HCT116 (cell line): ENCODE results near the gene OR2B6. TPM values are rescaled to one million over a fixed set of nuclear protein-coding genes. Genes with fewer than 3 reads are reported as not detected.

Experiments
- ATAC-seq: fragments of 200-7000 bp; cut with Tn5 transposase; 2 replicates; pipeline ENCODE4 v1.9.1; 2020; ENCODE audit warnings: mild to moderate bottlenecking, moderate library complexity
- BruUV-seq: library from RNA; stranded (reverse); fragments of 400-500 nt; replicated peaks from 2 replicates; lab custom pipeline; 2021; lab: Mats Ljungman, UMichigan
- CTCF ChIA-PET: fragments of 300-600 bp; sonication (Branson Sonifier 250); formaldehyde crosslinking; loops from one replicate; lab custom pipeline; 2021; ENCODE audit warnings: antibody characterized with exemption; lab: Charles Lee
- POLR2A ChIA-PET: fragments of 300-600, 350-600 bp; sonication (Branson Sonifier 250); formaldehyde crosslinking; loops from one replicate; lab custom pipeline; 2021; ENCODE audit warnings: antibody characterized with exemption; lab: Charles Lee
- RAD21 ChIA-PET, 2 experiments: fragments of 300-600 bp; sonication (Branson Sonifier 250); formaldehyde crosslinking; loops; one replicate each; lab custom pipeline; 2023; ENCODE audit warnings: low total read pairs in 2 of 2; ENCODE audit not compliant: uncharacterized antibody in 2 of 2, unreplicated experiment in 2 of 2, low non-redundant PET in 1 of 2; lab: Charles Lee
- DNase-seq: peaks from one replicate; pipeline ENCODE4 v3.0.0-alpha.2; 2010; ENCODE audit warnings: low read depth, low spot score
- H2AFZ ChIP-seq: fragments of 200-600 bp; shearing (Covaris generic), sonication (generic); 2 replicates; pipeline ENCODE4 v1.6.1; 2017; ENCODE audit warnings: low read depth, mixed run types, mixed read lengths, antibody characterized with exemption, low read length; ENCODE audit not compliant: poor library complexity, severe bottlenecking
- H3K27ac ChIP-seq: 2 replicates; pipeline ENCODE4 v1.5.1; 2012; ENCODE audit warnings: low read depth, low read length
- H3K27me3 ChIP-seq: fragments of 200-600 bp; sonication (generic); 2 replicates; pipeline ENCODE4 v1.6.1; 2016; ENCODE audit warnings: mixed run types, low read length, mixed read lengths; ENCODE audit not compliant: insufficient read depth
- H3K36me3 ChIP-seq, 2 experiments: fragments of 200-500 bp in 1 of 2; fragments of 200-600 bp in 1 of 2; sonication (Bioruptor generic) in 1 of 2; sonication (generic) in 1 of 2; 2 replicates each; pipeline versions ENCODE4 v1.5.1 to v1.6.1; 2014 to 2016; ENCODE audit warnings: low read length in 2 of 2, inconsistent platforms in 1 of 2, mixed read lengths in 1 of 2, mixed run types in 1 of 2; ENCODE audit not compliant: insufficient read depth in 2 of 2, control insufficient read depth in 1 of 2
- H3K4me1 ChIP-seq, 2 experiments: fragments of 200-600 bp in 1 of 2; sonication (generic) in 1 of 2; 2 replicates each; pipeline versions ENCODE4 v1.5.1 to v1.6.1; 2012 to 2017; ENCODE audit warnings: low read length in 2 of 2, inconsistent platforms in 1 of 2, mild to moderate bottlenecking in 1 of 2, mixed read lengths in 1 of 2, mixed run types in 1 of 2, moderate library complexity in 1 of 2; ENCODE audit not compliant: insufficient read depth in 2 of 2, control insufficient read depth in 1 of 2
- H3K4me2 ChIP-seq: fragments of 200-600 bp; sonication (generic); 2 replicates; pipeline ENCODE4 v1.6.1; 2017; ENCODE audit warnings: mixed run types, low read length, mixed read lengths
- H3K4me3 ChIP-seq, 2 experiments: fragments of 200-600 bp in 1 of 2; sonication (generic) in 1 of 2; replicated peaks in 1 of 2; 2 replicates each; pipeline ENCODE4 v1.5.1; 2011 to 2016; ENCODE audit warnings: low read length in 2 of 2, control low read depth in 1 of 2, low read depth in 1 of 2, mild to moderate bottlenecking in 1 of 2, mixed read lengths in 1 of 2, mixed run types in 1 of 2
- H3K79me2 ChIP-seq: fragments of 200-600 bp; sonication (generic); 2 replicates; pipeline ENCODE4 v1.6.1; 2017; ENCODE audit warnings: mild to moderate bottlenecking, mixed run types, low read length, moderate library complexity, mixed read lengths; ENCODE audit not compliant: insufficient read depth
- H3K9ac ChIP-seq: fragments of 200-600 bp; sonication (generic); 2 replicates; pipeline ENCODE4 v1.6.1; 2016; ENCODE audit warnings: low read length, mixed read lengths
- H3K9me2 ChIP-seq: fragments of 200-600 bp; sonication (generic), shearing (Covaris generic); 2 replicates; pipeline ENCODE4 v1.6.1; 2017; ENCODE audit warnings: mixed run types, mild to moderate bottlenecking, moderate library complexity; ENCODE audit not compliant: insufficient read depth
- H3K9me3 ChIP-seq, 2 experiments: fragments of 200-500 bp in 1 of 2; fragments of 200-600 bp in 1 of 2; sonication (Bioruptor generic) in 1 of 2; sonication (generic) in 1 of 2; 2 replicates each; pipeline ENCODE4 v1.6.1; 2014 to 2017; ENCODE audit warnings: low read length in 2 of 2, mixed read lengths in 2 of 2, inconsistent platforms in 1 of 2, low read depth in 1 of 2, mild to moderate bottlenecking in 1 of 2, mixed run types in 1 of 2, moderate library complexity in 1 of 2; ENCODE audit not compliant: control insufficient read depth in 1 of 2, insufficient read depth in 1 of 2
- H4K20me1 ChIP-seq: fragments of 200-600 bp; sonication (generic), shearing (Covaris generic); 2 replicates; pipeline ENCODE4 v1.6.1; 2017; ENCODE audit warnings: mixed run types, mild to moderate bottlenecking, moderate library complexity; ENCODE audit not compliant: insufficient read depth
- ATF3 ChIP-seq: IDR thresholded peaks from 2 replicates; pipeline ENCODE4 v1.6.1; 2012
- CBX3 ChIP-seq: IDR thresholded peaks from 2 replicates; pipeline ENCODE4 v1.6.1; 2012; ENCODE audit warnings: low read depth
- CEBPB ChIP-seq: IDR thresholded peaks from 2 replicates; pipeline ENCODE4 v1.6.1; 2012; ENCODE audit warnings: low read depth
- CTCF ChIP-seq, 3 experiments: fragments of 200-600 bp in 1 of 3; sonication (generic) in 1 of 3; IDR thresholded peaks in 2 of 3; conservative IDR thresholded peaks in 1 of 3; 2 replicates each; pipeline ENCODE4 v1.5.1; 2012 to 2017; ENCODE audit warnings: low read depth in 2 of 3, low read length in 2 of 3, antibody characterized with exemption in 1 of 3, borderline replicate concordance in 1 of 3, control low read depth in 1 of 3, mild to moderate bottlenecking in 1 of 3, mixed read lengths in 1 of 3, mixed run types in 1 of 3, moderate library complexity in 1 of 3; ENCODE audit not compliant: insufficient read depth in 1 of 3
- EZH2 ChIP-seq: fragments of 200-600 bp; sonication (generic); IDR thresholded peaks from 2 replicates; pipeline ENCODE4 v1.6.1; 2017; ENCODE audit warnings: antibody characterized with exemption, mixed run types
- EZH2phosphoT487 ChIP-seq: fragments of 200-600 bp; IDR thresholded peaks from 2 replicates; pipeline ENCODE4 v1.6.1; 2018; ENCODE audit warnings: antibody characterized with exemption, borderline replicate concordance
- FOSL1 ChIP-seq: IDR thresholded peaks from 2 replicates; pipeline ENCODE4 v1.6.1; 2012; ENCODE audit warnings: low read depth
- JUND ChIP-seq: IDR thresholded peaks from 2 replicates; pipeline ENCODE4 v1.6.1; 2012
- MAX ChIP-seq: IDR thresholded peaks from 2 replicates; pipeline ENCODE4 v1.6.1; 2012
- POLR2A ChIP-seq: IDR thresholded peaks from 2 replicates; pipeline ENCODE4 v1.7.0; 2011; ENCODE audit warnings: borderline replicate concordance; ENCODE audit not compliant: insufficient read depth, insufficient read length; ENCODE audit errors: extremely low read depth
- REST ChIP-seq: IDR thresholded peaks from 2 replicates; pipeline ENCODE4 v1.6.1; 2012; ENCODE audit warnings: low read depth
- SP1 ChIP-seq: IDR thresholded peaks from 2 replicates; pipeline ENCODE4 v1.6.1; 2012; ENCODE audit warnings: low read depth
- SRF ChIP-seq: IDR thresholded peaks from 2 replicates; pipeline ENCODE4 v1.6.1; 2012; ENCODE audit warnings: low read depth
- YY1 ChIP-seq: IDR thresholded peaks from 2 replicates; pipeline ENCODE4 v1.6.1; 2011; ENCODE audit warnings: low read length, low read depth, moderate library complexity, mild to moderate bottlenecking; ENCODE audit not compliant: insufficient replicate concordance; ENCODE audit errors: extremely low read depth
- ZBTB33 ChIP-seq: IDR thresholded peaks from 2 replicates; pipeline ENCODE4 v1.6.1; 2011; ENCODE audit warnings: mild to moderate bottlenecking, low read length, moderate library complexity; ENCODE audit not compliant: insufficient replicate concordance; ENCODE audit errors: extremely low read depth
- intact Hi-C: fragments of 100-400 bp; cut with micrococcal nuclease; formaldehyde crosslinking; loops from 2 replicates; pipeline ENCODE4 v1.10.0; 2022
- total RNA-seq: library from RNA; stranded (reverse); gene quantifications from one replicate; pipeline ENCODE4 v1.2.1, GENCODE V29; 2021; ENCODE audit not compliant: unreplicated experiment

The OR2B6 gene
- total RNA-seq, 1 experiment from 2014 or later: 0.25 TPM

- BruUV-seq: no TSS peak
- POLR2A ChIA-PET: no interaction called here
Observed at GRCh38 chr6:27966044-27966443, 9.0 kb downstream of the OR2B6 start.

More at GRCh38 chr6:27966044-27966443, 9.0 kb downstream of the OR2B6 start:
- CTCF ChIA-PET: no interaction called here
- no peak for DNase-seq
- Histone ChIP-seq H3K9ac (no peak overlapping the region), H4K20me1 (no peaks in the 10 kb centered on the region), H3K9me3 (no peaks in the 10 kb centered on the region; a peak in 1 of 4 replicates), H2AFZ (no peak overlapping the region), H3K4me3 (no peak overlapping the region)
- RAD21 ChIA-PET: no interaction called here
- TF ChIP-seq POLR2A: no peak
- no peak for TF ChIP-seq ATF3
- TF ChIP-seq SRF: no peak
- no peak for TF ChIP-seq CEBPB
- TF ChIP-seq JUND: no peak
- TF ChIP-seq EZH2: no peak
- TF ChIP-seq REST: no peak
- no peak for TF ChIP-seq EZH2phosphoT487
- TF ChIP-seq ZBTB33: no peak
- no peak for TF ChIP-seq CTCF (IDR thresholded peaks at IDR 0.05 in 2 of 3, conservative IDR thresholded peaks at IDR 0.05 in 1 of 3; ENCODE audit: borderline replicate concordance in 1 of 3, insufficient read depth in 1 of 3, low read depth in 2 of 3, low read length in 2 of 3)
- no peak for TF ChIP-seq CBX3
- TF ChIP-seq FOSL1: no peak
- TF ChIP-seq MAX: no peak
- no peak for TF ChIP-seq YY1
- no peak for TF ChIP-seq SP1
- TF ChIP-seq, all 23 proteins: peak for 0
- Histone ChIP-seq H3K27ac (no peak overlapping the region), H3K36me3 (no peaks in the 10 kb centered on the region), H3K4me1 (no peaks in the 10 kb centered on the region), H3K4me2 (no peak overlapping the region), H3K79me2 (no peaks in the 10 kb centered on the region), H3K9me2 (no peaks in the 10 kb centered on the region), H3K27me3 (no peaks in the 10 kb centered on the region)
- no peak for ATAC-seq
- intact Hi-C loops: no loop called here
